OCI-LY1 (cell line): ENCODE data around the gene TAS2R14.
A peak's percentile ranks its signal among the peaks of the same experiment; 100 is the strongest.

Experiments used
- H2AFZ ChIP-seq: fragments of 200-600 bp; sonication (generic), shearing (Covaris generic); 2 replicates; pipeline ENCODE4 v1.6.0; 2014; ENCODE audit warnings: antibody characterized with exemption, mild to moderate bottlenecking, low read length
- H3F3A ChIP-seq: fragments of 200-600 bp; sonication (generic), shearing (Covaris generic); 2 replicates; pipeline ENCODE4 v1.6.0; 2014; ENCODE audit warnings: mild to moderate bottlenecking, antibody characterized with exemption, low read length, moderate library complexity; ENCODE audit not compliant: insufficient read depth
- H3K27ac ChIP-seq: fragments of 200-600 bp; sonication (generic); 2 replicates; pipeline ENCODE4 v1.5.1; 2014; ENCODE audit warnings: low read length, mixed run types, mild to moderate bottlenecking, low read depth; ENCODE audit not compliant: poor library complexity, severe bottlenecking
- H3K27me3 ChIP-seq: fragments of 200-600 bp; sonication (generic); 2 replicates; pipeline ENCODE4 v1.6.0; 2014; ENCODE audit warnings: antibody characterized with exemption, mild to moderate bottlenecking, low read length, moderate library complexity; ENCODE audit not compliant: insufficient read depth
- H3K36me3 ChIP-seq: fragments of 200-600 bp; sonication (generic); 2 replicates; pipeline ENCODE4 v1.6.1; 2014; ENCODE audit warnings: mild to moderate bottlenecking, antibody characterized with exemption, low read length, moderate library complexity, mixed read lengths; ENCODE audit not compliant: insufficient read depth
- H3K4me1 ChIP-seq: fragments of 200-600 bp; sonication (generic); 2 replicates; pipeline ENCODE4 v1.5.1; 2014; ENCODE audit warnings: mild to moderate bottlenecking, low read length, moderate library complexity; ENCODE audit not compliant: insufficient read depth, severe bottlenecking
- H3K4me2 ChIP-seq: fragments of 200-600 bp; sonication (generic), shearing (Covaris generic); 2 replicates; pipeline ENCODE4 v1.6.1; 2014; ENCODE audit warnings: low read length
- H3K4me3 ChIP-seq: fragments of 200-600 bp; sonication (generic); 2 replicates; pipeline ENCODE4 v1.5.1; 2014; ENCODE audit warnings: low read length, low read depth, mild to moderate bottlenecking, mixed read lengths; ENCODE audit not compliant: poor library complexity, severe bottlenecking
- H3K79me2 ChIP-seq: fragments of 200-600 bp; shearing (Covaris generic); 2 replicates; pipeline ENCODE4 v1.6.1; 2016; ENCODE audit warnings: mixed run types, low read length, mixed read lengths; ENCODE audit not compliant: insufficient read depth
- H3K9ac ChIP-seq: fragments of 200-600 bp; sonication (generic), shearing (Covaris generic); 2 replicates; pipeline ENCODE4 v1.6.1; 2014; ENCODE audit warnings: mild to moderate bottlenecking, low read length, mixed read lengths
- H3K9me2 ChIP-seq: fragments of 200-600 bp; sonication (generic), shearing (Covaris generic); 2 replicates; pipeline ENCODE4 v1.6.1; 2014; ENCODE audit warnings: low read depth, mild to moderate bottlenecking, low read length, mixed read lengths
- H3K9me3 ChIP-seq: fragments of 200-600 bp; shearing (Covaris generic); 2 replicates; pipeline ENCODE4 v1.6.1; 2014; ENCODE audit warnings: low read length, mixed read lengths
- H4K20me1 ChIP-seq: fragments of 200-600 bp; sonication (generic), shearing (Covaris generic); 2 replicates; pipeline ENCODE4 v1.6.0; 2016; ENCODE audit warnings: mild to moderate bottlenecking, low read length; ENCODE audit not compliant: insufficient read depth
- CTCF ChIP-seq: fragments of 200-600 bp; sonication (generic), shearing (Covaris generic); IDR thresholded peaks from 2 replicates; pipeline ENCODE4 v1.5.1; 2017; ENCODE audit warnings: mild to moderate bottlenecking, antibody characterized with exemption, low read length, moderate library complexity, mixed read lengths
- EZH2 ChIP-seq: fragments of 200-600 bp; sonication (generic), shearing (Covaris generic); IDR thresholded peaks from 2 replicates; pipeline ENCODE4 v1.8.0; 2017; ENCODE audit warnings: borderline replicate concordance, mixed run types, mild to moderate bottlenecking, antibody characterized with exemption, low read length, moderate library complexity, mixed read lengths

Gene TAS2R14

GRCh38 chr12:10901427-10901826, 37.6 kb downstream of the TAS2R14 start:
- H3K4me1 ChIP-seq = no peaks in the 10 kb centered on the region
- H3K9me3 ChIP-seq = peaks cover 4% of the 10 kb centered on the region; the same call in 1 of the 2 replicates
- H3K4me3 ChIP-seq = no peak overlapping the region
- H3K4me2 ChIP-seq = no peak overlapping the region
- TF ChIP-seq CTCF (peak; percentile 43; the same call in 1 of the 2 replicates), EZH2 (no peak)
- H3K9ac ChIP-seq = no peak overlapping the region
- no peaks in the 10 kb centered on the region for H3F3A ChIP-seq
- H3K36me3 ChIP-seq = no peaks in the 10 kb centered on the region
- no peaks in the 10 kb centered on the region for H4K20me1 ChIP-seq
- H3K9me2 ChIP-seq = no peaks in the 10 kb centered on the region
- H3K27ac ChIP-seq = no peak overlapping the region
- H3K79me2 ChIP-seq = no peaks in the 10 kb centered on the region
- no peak overlapping the region for H2AFZ ChIP-seq
- no peaks in the 10 kb centered on the region for H3K27me3 ChIP-seq

- no peaks in the 10 kb centered on the region for H3K9me2 ChIP-seq
- TF ChIP-seq CTCF (no peak), EZH2 (no peak)
- peaks cover 4% of the 10 kb centered on the region; the same call in 1 of the 2 replicates for H3K9me3 ChIP-seq
- H2AFZ ChIP-seq = no peak overlapping the region
- no peaks in the 10 kb centered on the region for H3K79me2 ChIP-seq
- H3K4me3 ChIP-seq = no peak overlapping the region
- no peaks in the 10 kb centered on the region for H3K4me1 ChIP-seq
- H3K27ac ChIP-seq = no peak overlapping the region
- no peaks in the 10 kb centered on the region for H3K27me3 ChIP-seq
- H3K9ac ChIP-seq = no peak overlapping the region
- H3K36me3 ChIP-seq = no peaks in the 10 kb centered on the region
- H3K4me2 ChIP-seq = no peak overlapping the region
- no peaks in the 10 kb centered on the region for H3F3A ChIP-seq
- H4K20me1 ChIP-seq = no peaks in the 10 kb centered on the region
These were observed 38.1 kb downstream of the TAS2R14 start for GRCh38 chr12:10900972-10901371.

- H3K27ac ChIP-seq = no peak overlapping the region
- H3K79me2 ChIP-seq = no peaks in the 10 kb centered on the region
- H3K4me1 ChIP-seq = no peaks in the 10 kb centered on the region
- no peaks in the 10 kb centered on the region for H3K36me3 ChIP-seq
- H3F3A ChIP-seq = no peaks in the 10 kb centered on the region
- H3K9me3 ChIP-seq = peaks cover 4% of the 10 kb centered on the region; the same call in 1 of the 2 replicates
- no peaks in the 10 kb centered on the region for H4K20me1 ChIP-seq
- no peak overlapping the region for H3K9ac ChIP-seq
- no peak overlapping the region for H3K4me2 ChIP-seq
- no peak overlapping the region for H2AFZ ChIP-seq
- TF ChIP-seq CTCF = no peak
- TF ChIP-seq EZH2 = no peak
- no peak overlapping the region for H3K4me3 ChIP-seq
- no peaks in the 10 kb centered on the region for H3K27me3 ChIP-seq
- H3K9me2 ChIP-seq = no peaks in the 10 kb centered on the region
These were observed 38.5 kb downstream of the TAS2R14 start for GRCh38 chr12:10900530-10900929.
